Activated gamma-delta T cell treated with Interleukin-2 at 50 U/mL for 16 hours (primary cell): Measurements from ENCODE around the gene GOLGA6C.
"Not testable (repeated sequence)": the region's sequence is repeated elsewhere in the genome, so short reads cannot be mapped to it uniquely, and the experiment has no call there.

Experiments
- DNase-seq: peaks from one replicate; pipeline ENCODE4 v3.0.0-alpha.2; 2020

Gene GOLGA6C

GRCh38 chr15:75227663-75228280, 30.4 kb upstream of the GOLGA6C start:
- DNase-seq, result no peak

- no peak for DNase-seq
These were observed 29.3 kb upstream of the GOLGA6C start for GRCh38 chr15:75228787-75229186.

- DNase-seq, result no peak
These were observed 28.7 kb upstream of the GOLGA6C start for GRCh38 chr15:75229191-75230015.

- DNase-seq, result no peak
These were observed 28.2 kb upstream of the GOLGA6C start for GRCh38 chr15:75230016-75230343.

- no peak for DNase-seq
These were observed 27.4 kb upstream of the GOLGA6C start for GRCh38 chr15:75230551-75231371.

- no peak for DNase-seq
These were observed 26.3 kb upstream of the GOLGA6C start for GRCh38 chr15:75231836-75232235.

- DNase-seq, result no peak
These were observed 25.8 kb upstream of the GOLGA6C start for GRCh38 chr15:75232252-75232813.

- no peak for DNase-seq
These were observed 25.2 kb upstream of the GOLGA6C start for GRCh38 chr15:75232826-75233503.

GRCh38 chr15:75233504-75234190, 24.5 kb upstream of the GOLGA6C start:
- DNase-seq, result no peak

GRCh38 chr15:75234191-75234810, 23.8 kb upstream of the GOLGA6C start:
- DNase-seq, result no peak

GRCh38 chr15:75235051-75235673, 23.0 kb upstream of the GOLGA6C start:
- DNase-seq, result no peak

GRCh38 chr15:75235760-75236729, 22.1 kb upstream of the GOLGA6C start:
- no peak for DNase-seq

- no peak for DNase-seq
These were observed 20.7 kb upstream of the GOLGA6C start for GRCh38 chr15:75237316-75237982.

GRCh38 chr15:75238150-75238549, 20.0 kb upstream of the GOLGA6C start:
- no peak for DNase-seq

- not testable (repeated sequence) for DNase-seq
These were observed 12.4 kb upstream of the GOLGA6C start for GRCh38 chr15:75245741-75246140.

- DNase-seq, result not testable (repeated sequence)
These were observed 9.1 kb upstream of the GOLGA6C start for GRCh38 chr15:75248991-75249390.

GRCh38 chr15:75249726-75250125, 8.4 kb upstream of the GOLGA6C start:
- DNase-seq, result no peak

GRCh38 chr15:75251343-75251742, 6.8 kb upstream of the GOLGA6C start:
- DNase-seq, result not testable (repeated sequence)

GRCh38 chr15:75252285-75252684, 5.8 kb upstream of the GOLGA6C start:
- not testable (repeated sequence) for DNase-seq
